Measurements from ENCODE around the gene HSD11B2.
A peak's percentile ranks its signal among the peaks of the same experiment; 100 is the strongest.
"Not testable (repeated sequence)": the region's sequence is repeated elsewhere in the genome, so short reads cannot be mapped to it uniquely, and the experiment has no call there.

HSD11B2 gene

DNA sequence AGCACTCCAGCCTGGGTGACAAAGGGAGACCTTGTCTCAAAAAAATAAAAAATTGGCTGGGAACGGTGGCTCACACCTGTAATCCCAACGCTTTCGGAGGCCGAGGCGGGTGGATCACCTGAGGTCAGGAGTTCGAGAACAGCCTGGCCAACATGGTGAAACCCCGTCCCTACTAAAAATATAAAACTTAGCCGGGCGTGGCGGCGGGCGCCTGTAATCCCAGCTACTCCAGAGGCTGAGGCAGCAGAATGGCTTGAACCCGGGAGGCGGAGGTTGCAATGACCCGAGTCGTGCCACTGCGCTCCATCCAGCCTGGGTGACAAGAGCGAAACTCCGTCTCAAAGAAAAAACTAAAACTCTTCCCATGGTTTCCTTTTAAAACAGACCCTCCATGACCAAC is 15.5 kb upstream of the HSD11B2 start:
- DNase-seq (ENCODE audit: low spot score): not testable (repeated sequence)

DNA sequence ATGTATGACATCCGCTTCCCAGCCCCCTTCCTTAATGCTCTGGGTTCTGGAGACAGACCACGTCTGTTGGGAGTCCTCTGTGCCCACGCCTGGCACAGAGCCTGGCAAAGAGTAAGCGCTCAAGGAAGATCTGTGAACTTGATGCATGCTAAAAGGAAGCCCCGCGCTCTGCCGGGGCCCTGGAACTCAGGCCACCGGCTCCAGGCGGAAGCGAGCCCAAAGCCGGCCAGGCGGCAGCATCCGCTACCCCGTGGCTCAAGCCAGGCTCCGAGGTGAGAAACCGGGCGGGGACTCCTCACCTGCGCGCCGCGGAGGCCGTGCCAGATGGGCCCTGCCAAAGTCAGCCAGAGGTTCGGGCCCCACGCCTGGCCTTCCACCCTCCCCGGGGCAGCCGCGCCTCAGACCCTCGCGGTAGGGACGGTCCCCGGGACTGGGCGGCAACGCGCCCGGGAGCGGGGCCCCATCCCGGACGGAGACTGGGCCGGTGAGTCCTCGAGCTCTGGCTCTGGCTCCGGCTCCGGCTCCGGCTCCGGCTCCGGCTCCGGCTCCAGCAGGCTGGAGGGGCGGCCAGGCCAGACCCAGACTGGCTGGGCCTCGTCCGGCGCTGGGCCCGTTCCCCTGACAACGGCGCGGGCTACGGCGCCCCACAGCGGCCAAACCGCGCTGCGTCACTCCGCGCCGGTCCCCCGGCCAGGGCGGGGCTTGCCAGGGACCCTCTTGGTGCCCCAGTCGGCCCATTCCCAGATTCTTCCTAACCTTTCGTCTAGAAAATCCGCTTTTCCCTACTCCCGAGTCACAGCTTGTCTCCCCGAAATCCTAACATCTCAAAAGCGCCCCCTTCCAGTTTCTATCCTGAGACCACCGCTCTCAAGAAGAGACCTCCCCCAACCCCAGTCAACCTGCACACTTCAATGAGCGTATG is 14.8 kb upstream of the HSD11B2 start, which contains the start of gene ZDHHC1:
Gene ZDHHC1 (minus strand): TSS at position 606 of the 922 bp plus-strand sequence. CDS start 8,702 bp downstream, outside the sequence.
- peak; percentile 64 for DNase-seq (ENCODE audit: low spot score)

DNA sequence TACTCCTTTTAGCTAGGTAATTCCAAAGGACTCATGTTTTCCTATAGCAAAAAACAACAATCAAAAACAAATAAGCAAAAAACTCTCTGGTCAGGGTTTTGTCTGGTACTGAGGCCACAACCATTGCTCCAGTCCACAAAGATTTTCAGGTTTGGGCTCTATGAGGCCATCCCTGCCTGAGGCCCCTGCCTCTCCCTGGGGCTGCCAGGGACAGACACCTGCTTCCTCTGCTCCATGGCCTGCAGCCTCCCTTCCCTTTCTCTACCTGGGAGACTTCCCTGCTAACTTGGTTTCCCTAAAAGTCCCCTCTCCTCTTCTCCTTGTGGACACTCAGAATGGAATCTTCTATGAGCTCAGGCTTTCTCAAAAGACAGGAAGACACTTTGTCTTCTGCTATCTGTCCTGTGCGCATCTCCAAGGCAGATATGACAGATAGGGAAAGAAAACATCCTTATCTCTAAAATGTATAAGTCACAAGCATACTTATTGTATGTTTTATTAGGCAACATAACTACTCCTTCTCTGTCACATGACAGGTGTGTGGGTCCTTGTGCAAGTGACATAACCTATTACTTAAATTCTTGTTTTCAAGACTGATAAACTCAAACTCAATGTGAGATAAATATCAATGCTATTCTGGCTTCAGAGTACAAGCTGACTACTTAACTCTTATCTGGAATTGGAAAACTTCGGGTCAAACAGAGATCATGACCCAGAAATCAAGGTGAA is 13.4 kb upstream of the HSD11B2 start:
- no peak for DNase-seq (ENCODE audit: low spot score)

DNA sequence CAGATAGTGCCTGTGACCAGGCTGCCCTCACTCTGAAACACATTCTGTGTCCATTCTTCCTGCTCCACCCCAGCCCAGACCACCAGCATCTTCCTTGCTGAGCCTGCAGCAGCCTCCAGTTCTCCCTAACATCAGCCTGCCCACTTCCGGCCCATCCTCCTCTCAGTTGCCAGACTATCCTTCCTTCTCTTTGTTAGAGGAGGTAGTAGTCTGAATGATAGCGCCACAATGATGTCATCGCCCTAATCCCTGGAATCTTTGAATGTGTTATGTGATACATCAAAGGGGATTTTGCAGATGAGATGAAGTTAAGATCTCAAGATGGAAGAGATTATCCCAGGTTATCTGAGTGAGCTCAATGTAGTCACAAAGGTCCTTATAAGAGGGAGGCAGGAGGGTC is 11.4 kb upstream of the HSD11B2 start:
- DNase-seq (ENCODE audit: low spot score): no peak

DNA sequence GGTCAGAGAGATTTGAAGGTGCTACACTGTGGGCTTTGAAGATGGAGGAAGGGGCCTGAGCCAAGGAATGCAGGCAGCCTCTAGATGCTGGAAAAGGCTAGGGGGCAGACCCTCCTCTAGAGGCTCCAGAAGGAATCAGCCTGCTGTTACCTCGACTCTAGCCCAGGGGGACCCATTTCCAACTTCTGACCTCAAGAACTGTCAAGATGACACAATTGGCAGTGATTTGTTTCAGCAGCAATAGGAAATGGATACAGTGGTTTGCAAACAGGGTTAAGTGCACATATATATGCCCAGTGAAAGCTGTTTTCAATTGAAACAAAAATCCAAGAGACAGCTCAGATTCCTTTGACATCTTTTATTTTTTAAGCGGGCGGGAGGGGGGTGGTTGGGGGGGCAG is 11.0 kb upstream of the HSD11B2 start:
- DNase-seq (ENCODE audit: low spot score): no peak

DNA sequence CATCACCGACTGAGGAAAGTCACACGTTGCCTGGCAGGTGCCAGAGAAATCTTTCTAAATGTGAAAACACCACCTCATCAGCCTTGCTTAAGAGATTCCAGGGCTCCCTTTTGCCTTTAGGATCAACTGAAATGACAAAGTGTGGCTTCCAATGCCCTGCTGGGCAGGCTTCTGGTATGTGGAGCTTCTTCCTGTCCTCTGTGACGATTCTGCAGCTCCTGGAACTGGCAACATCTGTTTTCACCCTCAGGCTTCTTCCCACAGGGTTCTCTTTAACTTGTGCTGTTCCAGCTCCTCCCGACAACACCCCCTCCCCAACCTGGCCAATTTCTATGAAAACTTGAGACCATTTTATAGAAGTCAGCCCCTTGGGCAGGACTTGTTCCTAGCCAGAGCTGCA is 9.9 kb upstream of the HSD11B2 start:
- no peak for DNase-seq (ENCODE audit: low spot score)

DNA sequence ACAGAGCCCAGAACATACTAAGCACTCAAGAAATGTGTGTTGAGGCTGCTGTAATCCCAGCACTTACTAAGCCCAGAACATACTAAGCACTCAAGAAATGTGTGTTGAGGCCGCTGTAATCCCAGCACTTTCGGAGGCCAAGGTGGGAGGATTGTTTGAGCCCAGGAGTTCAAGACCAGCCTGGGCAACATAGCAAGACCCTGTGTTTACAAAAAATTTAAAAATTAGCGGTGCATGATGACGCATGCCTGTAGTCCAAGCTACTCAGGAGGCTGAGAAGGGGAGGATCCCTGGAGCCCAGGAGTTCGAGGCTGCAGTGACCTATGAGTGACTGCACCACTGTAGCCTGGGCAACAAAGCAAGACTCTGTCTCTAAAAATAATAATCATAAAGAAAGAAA is 7.9 kb upstream of the HSD11B2 start:
- no peak for DNase-seq (ENCODE audit: low spot score)

DNA sequence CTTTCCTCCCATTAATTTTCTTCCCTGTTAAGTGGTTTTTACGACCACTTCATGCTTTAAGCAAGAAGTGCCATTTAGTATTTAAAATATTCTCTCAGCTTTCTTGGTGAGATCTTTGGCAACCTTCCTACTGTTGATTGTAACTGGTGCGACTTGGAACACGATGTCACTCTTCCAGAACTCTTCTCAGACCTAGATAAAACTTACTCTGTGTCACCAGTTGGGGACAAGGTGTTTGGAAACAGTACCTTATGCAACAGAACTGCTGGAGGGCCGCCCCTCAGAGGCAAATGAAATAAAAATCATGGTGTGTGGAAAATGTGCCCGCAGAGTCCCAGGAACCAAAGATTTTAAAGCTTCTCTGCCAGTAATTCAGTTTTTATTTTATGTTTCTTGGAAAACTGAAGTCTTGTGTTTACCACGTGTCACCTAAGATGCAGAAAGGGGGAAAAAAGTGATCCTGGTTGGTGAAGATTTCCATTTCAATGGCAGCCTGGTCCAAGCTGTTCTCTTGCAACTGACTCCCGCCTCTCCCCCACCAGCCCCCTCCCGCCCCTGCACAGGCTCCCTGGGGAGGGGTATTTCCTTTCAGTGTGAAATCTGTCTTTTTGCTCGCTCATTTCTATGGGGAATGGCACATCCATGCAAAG is 7.2 kb upstream of the HSD11B2 start:
- DNase-seq (ENCODE audit: low spot score): no peak

DNA sequence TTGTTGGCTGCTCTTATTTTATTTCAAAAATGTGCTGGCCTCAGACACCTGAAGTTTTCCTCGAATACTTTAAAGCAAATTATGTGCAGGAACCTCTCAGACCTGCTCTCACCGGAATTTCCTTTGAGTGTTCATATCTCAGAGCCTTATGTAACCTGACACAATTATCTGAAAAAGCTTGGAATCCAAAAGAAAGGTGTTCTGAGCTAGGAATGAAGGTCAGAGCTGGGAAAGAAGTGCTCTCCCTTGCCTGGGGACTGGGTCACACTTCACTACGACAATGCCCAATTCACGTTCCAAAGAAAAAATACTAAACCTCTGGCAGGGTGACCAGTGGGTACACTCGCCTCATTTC is 6.7 kb upstream of the HSD11B2 start:
- DNase-seq (ENCODE audit: low spot score): no peak

DNA sequence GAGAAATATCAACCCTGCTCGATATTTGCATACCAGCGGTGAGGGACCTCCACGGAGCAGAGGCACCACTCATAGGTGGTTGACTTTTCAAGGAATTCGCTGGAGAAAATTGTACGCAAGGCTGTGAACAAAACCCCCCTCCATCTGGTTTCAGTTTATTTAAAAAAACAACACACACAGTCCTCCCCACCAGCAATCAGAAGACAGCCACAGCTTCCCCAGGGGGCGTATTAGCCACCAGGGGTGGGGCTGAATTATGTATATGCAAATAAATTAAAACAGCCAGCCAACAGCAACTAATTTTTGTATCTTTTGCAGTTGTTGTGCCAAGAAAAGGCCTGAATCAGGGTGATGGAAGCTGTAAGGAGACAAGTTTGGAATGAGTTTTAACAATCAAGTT is 5.9 kb upstream of the HSD11B2 start:
- no peak for DNase-seq (ENCODE audit: low spot score)

DNA sequence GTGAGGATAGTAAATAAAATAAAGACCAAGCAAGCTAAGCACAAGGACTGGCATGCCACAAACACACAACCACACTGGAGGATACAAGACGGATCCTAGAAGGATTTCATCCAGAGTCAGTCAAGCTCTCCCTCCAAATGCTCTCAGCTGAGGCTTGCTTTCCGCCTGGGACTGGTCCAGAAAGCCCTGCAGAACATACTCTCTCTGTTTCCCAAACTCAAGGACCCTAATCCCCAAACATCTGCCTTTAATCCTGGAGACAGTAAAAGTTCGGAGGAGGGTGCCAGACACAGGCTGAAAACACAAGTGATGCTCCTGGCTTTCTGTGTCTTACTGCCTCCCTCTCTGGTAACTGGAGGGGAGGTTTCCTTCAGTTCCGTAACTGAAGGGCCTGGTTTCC is 5.3 kb upstream of the HSD11B2 start:
- no peak for DNase-seq (ENCODE audit: low spot score)

DNA sequence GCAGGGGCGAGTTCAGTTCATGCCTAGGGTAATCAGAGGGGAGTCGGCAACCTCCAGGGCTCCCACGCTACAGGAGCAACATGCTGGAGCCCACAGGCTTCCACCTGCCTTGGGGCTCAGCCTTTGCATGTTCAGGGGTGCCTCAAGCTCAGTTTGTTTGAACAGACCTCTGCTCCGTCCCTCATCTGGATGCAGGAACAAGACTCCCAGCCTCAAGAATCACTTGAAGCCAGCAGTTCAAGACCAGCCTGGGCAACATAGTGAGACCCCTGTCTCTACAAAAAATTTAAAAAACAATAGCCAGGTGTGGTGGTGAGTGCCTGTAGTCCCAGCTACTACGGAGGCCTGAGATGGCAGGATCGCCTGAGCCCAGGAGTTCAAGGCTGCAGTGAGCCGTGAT is 4.9 kb upstream of the HSD11B2 start:
- no peak for DNase-seq (ENCODE audit: low spot score)

DNA sequence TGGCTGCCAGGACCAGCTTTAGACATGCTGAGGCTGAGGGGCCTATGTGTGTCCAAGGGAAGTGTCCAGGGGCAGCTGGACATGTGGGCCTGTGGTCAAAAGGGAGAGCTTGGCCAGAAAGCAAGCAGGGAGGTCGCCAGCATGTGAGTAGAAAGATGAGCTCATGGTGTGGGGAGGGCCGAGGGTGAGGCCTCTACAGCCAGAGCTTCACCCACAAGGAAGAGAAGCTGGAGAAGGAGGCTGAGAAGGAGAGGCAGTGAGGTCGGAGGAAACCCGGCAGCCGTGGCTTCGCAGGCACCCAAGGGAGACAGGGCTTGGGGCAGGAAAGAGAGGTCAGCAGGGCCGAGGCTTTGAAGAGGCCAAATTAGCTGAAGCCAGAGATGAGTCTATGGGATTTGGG is 4.0 kb upstream of the HSD11B2 start:
- DNase-seq (ENCODE audit: low spot score): no peak

DNA sequence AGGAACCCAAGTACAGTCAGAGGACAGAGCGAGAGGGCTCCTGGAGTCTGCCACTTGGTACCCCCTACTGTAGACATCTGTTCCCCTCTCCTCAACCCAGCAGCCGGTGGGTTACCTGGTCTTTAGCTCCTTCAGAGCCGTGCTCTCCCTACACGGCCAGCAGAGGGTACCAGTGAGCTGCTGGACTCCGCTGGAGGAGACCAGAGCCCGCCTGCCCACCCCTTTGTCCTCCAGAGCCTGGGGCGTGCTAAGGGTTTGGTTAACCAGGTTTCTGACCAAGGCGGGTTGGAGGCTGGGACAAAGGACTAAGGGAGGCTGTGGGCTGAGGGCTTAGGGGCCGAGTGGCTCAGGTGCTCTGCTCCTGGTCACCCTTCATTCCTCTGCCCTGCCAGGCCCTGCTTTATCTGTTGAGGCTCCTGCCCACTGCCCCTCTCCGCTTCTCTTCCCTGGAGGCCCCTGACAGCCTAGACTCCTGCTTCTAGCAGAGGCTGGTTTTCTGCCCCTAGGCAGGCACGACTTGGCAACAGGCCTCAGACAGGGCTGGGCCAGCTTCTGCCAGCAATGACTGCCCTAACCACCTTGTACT is 2.7 kb upstream of the HSD11B2 start:
- peak; percentile 41 for DNase-seq (ENCODE audit: low spot score)

DNA sequence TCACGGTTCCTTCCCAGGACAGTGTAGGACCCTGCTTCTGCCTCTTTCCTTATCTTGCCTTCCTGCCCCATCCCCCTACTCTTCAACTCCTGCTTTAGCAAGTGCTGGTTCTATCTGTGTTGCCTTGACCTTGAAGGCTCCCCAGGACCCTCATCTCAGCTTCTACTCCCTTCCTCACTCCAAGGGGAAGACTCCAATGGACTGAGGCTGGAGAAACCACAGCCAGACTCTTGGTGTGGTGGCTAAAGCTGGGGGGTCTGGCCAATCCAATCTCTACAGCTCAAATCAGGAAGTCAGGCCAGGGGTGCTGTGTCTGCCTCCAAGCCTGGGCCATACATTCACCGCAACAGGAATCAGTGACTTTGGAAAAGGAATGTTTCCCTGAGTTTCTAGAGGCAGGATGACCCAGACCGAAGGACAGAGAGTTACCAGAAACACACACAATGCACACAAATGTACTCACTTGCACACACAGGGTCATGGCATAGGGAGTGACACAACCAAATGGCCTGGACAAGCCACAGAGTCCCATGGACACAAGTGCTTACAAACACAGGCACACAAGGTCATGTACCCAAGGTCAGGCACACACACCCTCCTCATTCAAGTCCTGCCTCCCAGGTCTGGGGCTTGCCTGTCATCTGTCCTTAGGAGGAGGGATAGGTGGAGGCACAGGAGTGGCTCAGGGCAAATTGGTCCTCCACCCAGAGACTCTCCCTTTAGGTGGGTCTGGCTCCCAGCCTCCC is 1.7 kb upstream of the HSD11B2 start:
- DNase-seq (ENCODE audit: low spot score): no peak

DNA sequence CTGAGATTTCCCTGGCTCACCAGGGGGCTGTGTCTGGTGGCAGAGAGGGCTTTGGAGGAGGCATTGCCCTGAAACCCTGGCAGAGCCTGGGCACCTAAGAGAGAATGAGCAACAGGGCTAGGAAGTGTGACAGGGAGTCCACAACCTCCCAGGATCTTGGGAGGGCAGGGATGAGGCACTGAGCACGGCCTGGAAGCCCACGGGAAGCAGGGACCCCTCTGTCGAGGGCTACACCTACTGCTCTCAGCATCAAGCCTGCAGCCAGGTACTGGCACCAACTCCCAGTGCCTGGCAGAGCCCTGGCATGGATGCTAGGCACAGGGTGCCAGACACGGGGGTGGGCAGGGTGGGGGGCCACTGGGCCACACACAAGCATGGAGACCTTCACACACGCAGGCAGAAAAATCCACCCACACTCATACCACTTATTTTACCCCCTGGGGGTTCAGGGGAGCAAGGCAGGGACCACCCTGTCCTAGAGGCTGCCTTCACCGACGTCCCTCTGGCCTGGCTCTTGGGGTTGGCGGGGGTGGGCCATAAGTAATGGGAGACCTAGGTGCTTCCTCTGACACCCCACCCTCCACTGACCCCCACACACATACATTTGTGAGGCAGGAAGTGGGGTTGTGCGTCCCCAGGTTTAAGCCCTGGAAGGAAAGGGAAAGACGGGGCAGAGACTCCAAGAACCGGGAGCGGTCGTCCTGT is 970 bp upstream of the HSD11B2 start:
- DNase-seq (ENCODE audit: low spot score): no peak

DNA sequence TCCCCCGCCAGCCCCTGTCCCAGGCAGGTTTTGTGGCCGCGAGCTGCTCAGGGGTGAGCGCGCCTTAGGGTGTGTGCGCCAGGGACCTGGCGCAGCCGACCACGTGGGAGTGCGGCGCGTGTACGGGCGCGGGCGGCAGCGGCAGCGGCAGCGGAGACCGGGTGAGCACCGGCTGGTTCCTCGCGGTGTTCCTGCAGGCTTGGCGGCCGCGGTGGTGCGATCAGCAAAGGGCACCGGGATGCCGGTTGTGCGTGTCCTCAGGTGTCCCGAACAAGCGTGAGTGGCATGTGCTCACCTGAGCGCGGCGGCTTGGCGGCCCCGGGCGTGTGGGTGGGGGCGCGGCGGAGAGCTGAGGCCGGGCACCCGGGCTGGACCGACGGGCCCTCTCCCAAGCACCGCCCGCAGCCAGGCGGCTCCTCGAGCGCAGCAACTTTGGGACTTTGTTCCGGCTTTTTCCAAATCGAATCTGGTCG is 381 bp upstream of the HSD11B2 start:
- no peak for DNase-seq (ENCODE audit: low spot score)

DNA sequence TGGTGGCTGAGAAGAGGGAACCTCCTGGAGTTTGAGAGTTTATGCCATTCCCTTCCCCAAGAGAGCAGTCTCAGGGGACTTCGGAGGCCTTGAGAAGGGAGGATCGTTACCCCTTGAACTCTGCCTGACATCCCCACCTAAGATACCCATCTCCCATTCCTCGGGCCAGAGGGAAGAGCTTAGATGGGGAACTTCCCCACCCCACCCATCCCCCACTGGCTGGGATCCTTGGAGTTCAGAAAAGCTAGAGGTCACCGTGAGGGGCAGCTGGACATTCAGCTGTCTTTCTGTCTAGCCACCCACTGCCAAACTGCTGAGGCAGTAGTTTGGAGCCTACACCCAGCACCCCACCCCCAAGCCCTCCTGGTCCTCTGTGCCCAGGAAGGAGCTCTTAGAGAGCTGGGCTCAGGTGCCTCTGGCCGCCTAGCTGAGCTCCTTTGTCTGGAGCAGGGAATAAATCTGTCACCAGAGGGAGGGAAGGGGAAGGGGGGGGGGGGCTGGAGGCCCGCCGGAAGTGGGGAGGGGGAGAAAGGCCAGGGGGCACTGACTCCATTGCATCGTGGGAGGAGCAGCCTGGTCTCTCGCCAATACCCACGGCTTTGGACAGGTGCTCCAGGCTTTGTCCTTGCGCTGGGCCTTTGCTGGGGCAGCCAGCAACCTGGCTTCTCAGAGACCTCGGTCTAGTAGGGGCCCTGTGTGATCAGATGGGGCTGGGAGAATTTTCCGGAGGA is 1.0 kb downstream of the HSD11B2 start:
- DNase-seq (ENCODE audit: low spot score): no peak

DNA sequence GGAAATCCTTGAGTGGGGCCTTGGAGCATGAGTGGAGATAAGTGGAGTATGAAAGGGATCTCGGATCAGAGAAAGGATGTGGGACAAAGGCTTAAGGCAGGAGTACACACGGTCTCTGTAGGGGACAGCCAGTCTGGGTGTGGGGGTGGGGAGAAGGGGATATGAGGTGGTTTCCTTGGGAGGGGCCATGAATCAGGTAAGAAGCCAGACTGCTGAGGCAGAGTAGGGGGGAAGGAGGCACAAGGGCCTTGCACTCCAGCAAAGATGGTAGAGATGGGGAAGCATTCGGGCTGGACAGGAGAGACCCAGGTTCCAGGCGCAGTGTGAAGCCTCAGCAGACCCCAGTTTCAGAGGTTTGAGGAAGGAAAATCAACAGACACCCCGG is 1.6 kb downstream of the HSD11B2 start:
- no peak for DNase-seq (ENCODE audit: low spot score)

DNA sequence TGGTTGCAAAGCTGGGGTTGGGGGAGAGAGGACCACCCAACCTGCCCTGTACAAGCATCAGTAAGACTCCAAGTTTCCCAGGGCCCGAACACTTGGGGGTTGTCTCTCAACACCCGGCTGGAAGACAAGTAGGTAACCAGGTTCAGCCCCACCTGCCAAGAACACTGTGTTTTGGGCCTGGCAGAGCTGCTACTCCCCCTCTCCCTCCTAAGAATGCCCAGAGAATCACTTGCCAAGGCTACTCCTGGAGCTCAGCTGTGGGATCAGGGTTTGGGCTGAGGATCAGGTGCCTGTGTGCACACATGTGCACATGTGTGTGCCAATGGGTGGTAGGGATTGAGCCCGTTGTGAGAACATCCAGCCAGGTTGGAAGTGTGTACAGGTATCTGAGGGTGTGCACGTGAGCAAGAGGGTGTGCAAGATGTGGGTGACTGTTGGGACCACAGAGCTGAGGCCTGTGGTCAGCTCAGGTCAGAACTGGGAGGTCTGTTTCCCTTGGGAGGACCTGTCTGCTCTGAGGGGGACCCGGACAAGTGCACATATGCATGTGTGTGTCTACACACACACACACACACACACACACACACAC is 2.3 kb downstream of the HSD11B2 start:
- no peak for DNase-seq (ENCODE audit: low spot score)
